ENCODE data around the gene MRPL4.
A peak's percentile ranks its signal among the peaks of the same experiment; 100 is the strongest.
"Not testable (repeated sequence)": the region's sequence is repeated elsewhere in the genome, so short reads cannot be mapped to it uniquely, and the experiment has no call there.

MRPL4 gene

GRCh38 chr19:10262771-10263170 is 10.8 kb downstream of the MRPL4 start:
- DNase-seq (ENCODE audit: low read depth) = no peak

DNA sequence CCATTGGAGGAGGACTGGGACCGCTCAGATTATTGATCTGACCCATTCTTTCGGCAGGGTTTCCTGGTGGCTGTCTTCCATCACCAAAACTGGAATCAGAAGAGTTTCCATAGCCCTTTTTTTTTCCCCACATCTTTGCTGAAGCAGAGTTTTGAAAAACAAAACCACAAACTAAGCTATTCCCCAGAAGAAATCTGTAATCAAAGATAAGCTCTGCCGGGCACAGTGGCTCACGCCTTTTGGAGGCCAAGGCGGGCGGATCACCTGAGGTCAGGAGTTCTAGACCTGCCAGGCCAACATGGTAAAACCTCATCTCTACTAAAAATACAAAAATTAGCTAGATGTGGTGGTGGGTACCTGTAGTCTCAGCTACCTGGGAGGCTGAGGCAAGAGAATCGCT is 14.7 kb downstream of the MRPL4 start:
- no peak for DNase-seq (ENCODE audit: low read depth)

DNA sequence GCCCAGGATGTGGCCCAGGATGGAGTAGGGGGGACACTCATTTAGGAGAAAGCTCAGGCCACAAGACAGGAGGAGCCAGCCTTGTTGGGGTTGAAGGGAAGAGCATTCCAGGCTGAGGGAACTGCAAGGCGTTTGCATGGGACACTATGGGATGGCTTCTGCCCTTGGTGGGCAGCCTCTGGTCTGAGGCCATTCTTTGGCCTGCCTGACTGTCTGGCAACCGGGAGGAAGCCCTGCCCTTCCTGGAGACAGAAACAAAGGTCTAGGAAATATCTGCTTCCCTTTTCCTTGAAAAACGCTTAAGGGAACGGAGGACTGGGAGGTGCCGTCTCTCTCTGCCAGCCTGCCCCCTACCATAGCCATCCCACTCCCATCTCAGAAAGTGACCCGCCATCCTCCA is 16.1 kb downstream of the MRPL4 start:
- no peak for DNase-seq (ENCODE audit: low read depth)

DNA sequence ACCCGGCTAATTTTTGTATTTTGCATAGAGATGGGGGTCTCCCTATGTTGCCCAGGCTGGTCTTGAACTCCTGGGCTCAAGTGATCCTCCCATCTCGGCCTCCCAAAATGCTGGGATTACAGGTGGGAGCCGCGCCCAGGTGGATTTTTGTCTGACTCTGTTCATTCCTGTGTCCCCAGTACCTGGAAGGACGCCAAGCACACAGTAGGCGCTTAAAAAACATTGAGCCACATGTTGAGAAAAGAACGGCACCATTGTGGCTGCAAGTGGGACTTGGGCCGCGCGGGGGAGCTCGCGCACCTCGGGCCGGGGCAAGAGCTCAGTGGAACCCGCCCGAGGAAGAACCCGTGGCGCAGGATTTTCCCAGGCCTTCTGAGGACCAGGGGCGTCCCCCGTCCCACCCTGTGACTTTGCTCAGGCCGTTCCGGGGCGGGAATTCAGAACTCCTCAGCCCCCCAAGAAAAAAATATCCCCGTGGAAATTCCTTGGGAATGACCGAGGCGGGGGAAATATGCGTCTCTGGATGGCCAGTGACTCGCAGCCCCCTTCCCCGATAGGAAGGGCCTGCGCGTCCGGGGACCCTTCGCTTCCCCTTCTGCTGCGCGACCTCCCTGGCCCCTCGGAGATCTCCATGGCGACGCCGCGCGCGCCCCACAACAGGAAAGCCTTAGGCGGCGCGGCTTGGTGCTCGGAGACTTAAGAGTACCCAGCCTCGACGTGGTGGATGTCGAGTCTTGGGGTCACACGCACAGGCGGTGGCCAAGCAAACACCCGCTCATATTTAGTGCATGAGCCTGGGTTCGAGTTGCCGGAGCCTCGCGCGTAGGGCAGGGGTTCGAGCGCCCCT is 17.5 kb downstream of the MRPL4 start:
- peak; percentile 78 for DNase-seq (ENCODE audit: low read depth)

- no peak for DNase-seq (ENCODE audit: low read depth)
These were observed 18.2 kb downstream of the MRPL4 start for GRCh38 chr19:10270180-10270615.

GRCh38 chr19:10270616-10271394 is 18.8 kb downstream of the MRPL4 start, which contains the start of gene ICAM1:
Gene ICAM1 (plus strand): TSS chr19:10271120. CDS start chr19:10271160, 40 bp downstream.
- peak; percentile 60 for DNase-seq (ENCODE audit: low read depth)

GRCh38 chr19:10271543-10272086 is 19.6 kb downstream of the MRPL4 start:
- DNase-seq (ENCODE audit: low read depth) = no peak

DNA sequence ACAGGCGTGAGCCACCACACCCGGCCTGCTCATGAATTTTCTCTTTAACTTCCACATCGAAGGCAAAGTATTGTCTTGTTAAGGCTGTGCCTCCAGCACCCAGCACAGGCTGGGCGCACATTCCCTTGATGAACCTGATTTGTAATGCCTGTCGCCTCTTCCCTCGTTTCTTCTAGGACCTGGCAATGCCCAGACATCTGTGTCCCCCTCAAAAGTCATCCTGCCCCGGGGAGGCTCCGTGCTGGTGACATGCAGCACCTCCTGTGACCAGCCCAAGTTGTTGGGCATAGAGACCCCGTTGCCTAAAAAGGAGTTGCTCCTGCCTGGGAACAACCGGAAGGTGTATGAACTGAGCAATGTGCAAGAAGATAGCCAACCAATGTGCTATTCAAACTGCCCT is 22.6 kb downstream of the MRPL4 start:
- DNase-seq (ENCODE audit: low read depth) = no peak

GRCh38 chr19:10277795-10278589 is 26.0 kb downstream of the MRPL4 start:
- no peak for DNase-seq (ENCODE audit: low read depth)

GRCh38 chr19:10278935-10279334 is 26.9 kb downstream of the MRPL4 start:
- DNase-seq (ENCODE audit: low read depth) = no peak

- no peak for DNase-seq (ENCODE audit: low read depth)
These were observed 27.9 kb downstream of the MRPL4 start for GRCh38 chr19:10279737-10280442.

DNA sequence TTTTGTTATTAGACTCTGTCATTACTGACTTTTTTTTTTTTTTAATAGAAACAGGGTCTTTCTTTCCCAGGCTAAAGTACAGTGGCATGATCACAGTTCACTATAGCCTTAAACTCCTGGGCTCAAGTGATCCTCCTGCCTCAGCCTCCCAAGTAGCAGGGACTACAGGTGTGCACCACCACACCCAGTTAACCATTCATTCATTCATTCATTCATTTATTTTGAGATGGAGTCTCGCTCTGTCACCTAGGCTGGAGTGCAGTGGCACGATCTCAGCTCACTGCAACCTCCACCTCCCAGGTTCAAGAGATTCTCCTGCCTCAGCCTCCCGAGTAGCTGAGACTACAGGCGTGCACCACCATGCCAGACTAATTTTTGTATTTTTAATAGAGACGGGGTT is 30.0 kb downstream of the MRPL4 start:
- not testable (repeated sequence) for DNase-seq (ENCODE audit: low read depth)

DNA sequence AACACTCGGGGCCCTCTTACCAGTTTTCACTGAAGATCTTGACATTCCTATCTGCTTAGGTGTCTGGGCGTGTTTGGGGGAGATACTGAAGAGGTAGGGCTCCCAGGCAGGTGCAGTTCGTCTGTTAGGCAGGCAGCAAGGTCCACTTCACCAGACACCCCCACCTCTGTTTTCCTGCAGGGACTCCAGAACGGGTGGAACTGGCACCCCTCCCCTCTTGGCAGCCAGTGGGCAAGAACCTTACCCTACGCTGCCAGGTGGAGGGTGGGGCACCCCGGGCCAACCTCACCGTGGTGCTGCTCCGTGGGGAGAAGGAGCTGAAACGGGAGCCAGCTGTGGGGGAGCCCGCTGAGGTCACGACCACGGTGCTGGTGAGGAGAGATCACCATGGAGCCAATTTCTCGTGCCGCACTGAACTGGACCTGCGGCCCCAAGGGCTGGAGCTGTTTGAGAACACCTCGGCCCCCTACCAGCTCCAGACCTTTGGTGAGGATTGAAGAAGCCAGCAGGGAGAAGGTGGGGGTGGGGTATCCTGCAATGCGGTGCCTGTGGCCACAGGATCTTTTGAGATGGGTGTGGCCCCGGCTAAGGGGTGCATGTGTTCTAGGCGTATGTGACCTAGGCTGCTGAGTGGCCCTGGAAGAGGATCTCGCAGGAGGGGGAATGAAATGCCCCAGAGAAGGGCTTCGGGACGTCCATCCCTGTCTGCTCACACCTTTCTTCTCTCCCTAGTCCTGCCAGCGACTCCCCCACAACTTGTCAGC is 31.5 kb downstream of the MRPL4 start:
- DNase-seq (ENCODE audit: low read depth) = no peak

GRCh38 chr19:10284065-10284959 is 32.3 kb downstream of the MRPL4 start:
- no peak for DNase-seq (ENCODE audit: low read depth)

GRCh38 chr19:10284960-10285278 is 32.9 kb downstream of the MRPL4 start:
- no peak for DNase-seq (ENCODE audit: low read depth)

DNA sequence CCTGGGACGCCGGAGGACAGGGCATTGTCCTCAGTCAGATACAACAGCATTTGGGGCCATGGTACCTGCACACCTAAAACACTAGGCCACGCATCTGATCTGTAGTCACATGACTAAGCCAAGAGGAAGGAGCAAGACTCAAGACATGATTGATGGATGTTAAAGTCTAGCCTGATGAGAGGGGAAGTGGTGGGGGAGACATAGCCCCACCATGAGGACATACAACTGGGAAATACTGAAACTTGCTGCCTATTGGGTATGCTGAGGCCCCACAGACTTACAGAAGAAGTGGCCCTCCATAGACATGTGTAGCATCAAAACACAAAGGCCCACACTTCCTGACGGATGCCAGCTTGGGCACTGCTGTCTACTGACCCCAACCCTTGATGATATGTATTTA is 33.4 kb downstream of the MRPL4 start:
- no peak for DNase-seq (ENCODE audit: low read depth)

GRCh38 chr19:10286803-10287737 is 35.1 kb downstream of the MRPL4 start, which contains the start of gene ICAM4:
Gene ICAM4 (plus strand): TSS chr19:10286955. CDS start chr19:10287013, 58 bp downstream.
- no peak for DNase-seq (ENCODE audit: low read depth)

DNA sequence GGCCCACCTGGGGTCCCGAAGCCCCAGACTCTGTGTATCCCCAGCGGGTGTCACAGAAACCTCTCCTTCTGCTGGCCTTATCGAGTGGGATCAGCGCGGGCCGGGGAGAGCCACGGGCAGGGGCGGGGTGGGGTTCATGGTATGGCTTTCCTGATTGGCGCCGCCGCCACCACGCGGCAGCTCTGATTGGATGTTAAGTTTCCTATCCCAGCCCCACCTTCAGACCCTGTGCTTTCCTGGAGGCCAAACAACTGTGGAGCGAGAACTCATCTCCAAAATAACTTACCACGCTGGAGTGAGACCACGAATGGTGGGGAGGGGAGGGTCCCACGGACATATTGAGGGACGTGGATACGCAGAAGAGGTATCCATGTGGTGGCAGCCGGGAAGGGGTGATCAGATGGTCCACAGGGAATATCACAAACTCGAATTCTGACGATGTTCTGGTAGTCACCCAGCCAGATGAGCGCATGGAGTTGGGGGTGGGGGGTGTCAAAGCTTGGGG is 36.7 kb downstream of the MRPL4 start:
- peak; percentile 26 for DNase-seq (ENCODE audit: low read depth)

All from stimulated activated CD4-positive, alpha-beta T cell treated with anti-CD3 and anti-CD28 coated beads, Interleukin-2, amount 100 ng/mL, for 4 hours (primary cell).